Endothelial cell of umbilical vein (primary cell): ENCODE measurements around the gene KAT7. TPM values are rescaled to one million over a fixed set of nuclear protein-coding genes. Genes with fewer than 3 reads are reported as not detected.

Experiments
- BruUV-seq: library from RNA; stranded (reverse); fragments of 400-500 nt; replicated peaks from 2 replicates; lab custom pipeline; 2021; lab: Mats Ljungman, UMichigan
- CTCF ChIA-PET: fragments of 300-600, 350-600 bp; sonication (Branson Sonifier 250); formaldehyde crosslinking; loops from one replicate; lab custom pipeline; 2021; ENCODE audit warnings: antibody characterized with exemption, inconsistent platforms; lab: Charles Lee
- POLR2A ChIA-PET: fragments of 300-600, 350-600 bp; sonication (Branson Sonifier 250); formaldehyde crosslinking; loops from one replicate; lab custom pipeline; 2021; ENCODE audit warnings: antibody characterized with exemption, inconsistent platforms; lab: Charles Lee
- DNase-seq: peaks from one replicate; pipeline ENCODE4 v3.0.0-alpha.2; 2011; ENCODE audit warnings: low read depth, low spot score
- FAIRE-seq: peaks from 2 replicates; lab custom pipeline; 2011; peaks lifted over from hg19 to GRCh38; lab: Jason Lieb, UNC
- H2AFZ ChIP-seq: 2 replicates; pipeline ENCODE4 v1.6.0; 2012; ENCODE audit warnings: low read depth, low read length, control low read depth, inconsistent platforms
- H3K27ac ChIP-seq: 2 replicates; pipeline ENCODE4 v1.5.1; 2011; ENCODE audit warnings: low read depth, mild to moderate bottlenecking, control low read depth, low read length, moderate library complexity; ENCODE audit not compliant: insufficient read depth
- H3K27me3 ChIP-seq, 2 experiments: 2 replicates each; pipeline versions ENCODE4 v1.6.0 to v1.6.1; 2011; ENCODE audit warnings: low read length in 2 of 2, mixed read lengths in 1 of 2; ENCODE audit not compliant: control insufficient read depth in 2 of 2, insufficient read depth in 2 of 2
- H3K36me3 ChIP-seq, 2 experiments: 2 replicates in 1 of 2; 3 replicates in 1 of 2; pipeline ENCODE4 v1.5.1; 2011; ENCODE audit warnings: low read length in 2 of 2, mild to moderate bottlenecking in 1 of 2, moderate library complexity in 1 of 2; ENCODE audit not compliant: control insufficient read depth in 2 of 2, insufficient read depth in 2 of 2; ENCODE audit errors: extremely low read depth in 1 of 2
- H3K4me1 ChIP-seq: 3 replicates; pipeline ENCODE4 v1.5.1; 2011; ENCODE audit warnings: mild to moderate bottlenecking, low read length; ENCODE audit not compliant: control insufficient read depth, insufficient read depth; ENCODE audit errors: extremely low read depth
- H3K4me2 ChIP-seq: 2 replicates; pipeline ENCODE4 v1.6.1; 2011; ENCODE audit warnings: low read length, control low read depth, mixed read lengths; ENCODE audit not compliant: insufficient read depth
- H3K4me3 ChIP-seq, 3 experiments: fragments of 200-600 bp in 1 of 3; sonication (generic), shearing (Covaris generic) in 1 of 3; replicated peaks in 1 of 3; 2 replicates each; pipeline ENCODE4 v1.5.1; 2011 to 2016; ENCODE audit warnings: control low read depth in 3 of 3, low read length in 3 of 3, mild to moderate bottlenecking in 2 of 3, inconsistent platforms in 1 of 3, low read depth in 1 of 3, moderate library complexity in 1 of 3; ENCODE audit not compliant: insufficient read depth in 1 of 3
- H3K79me2 ChIP-seq: 2 replicates; pipeline ENCODE4 v1.6.0; 2012; ENCODE audit warnings: low read length, inconsistent platforms; ENCODE audit not compliant: control insufficient read depth, insufficient read depth
- H3K9ac ChIP-seq: replicated peaks from 2 replicates; pipeline ENCODE3; 2011; ENCODE audit warnings: low read length, control low read depth; ENCODE audit not compliant: insufficient read depth; ENCODE audit errors: extremely low read depth
- H3K9me1 ChIP-seq: replicated peaks from 3 replicates; pipeline ENCODE4 v1.6.0; 2011; ENCODE audit warnings: mild to moderate bottlenecking, low read length; ENCODE audit not compliant: control insufficient read depth, insufficient read depth; ENCODE audit errors: extremely low read depth
- H3K9me3 ChIP-seq: replicated peaks from 2 replicates; pipeline ENCODE4 v1.5.1; 2012; ENCODE audit warnings: low read length, inconsistent platforms; ENCODE audit not compliant: control insufficient read depth, insufficient read depth
- H4K20me1 ChIP-seq: replicated peaks from 2 replicates; pipeline ENCODE3; 2011; ENCODE audit warnings: mild to moderate bottlenecking, low read length; ENCODE audit not compliant: control insufficient read depth, insufficient read depth; ENCODE audit errors: extremely low read depth
- CTCF ChIP-seq, 2 donors: IDR thresholded peaks; 1 replicate in 1 of 2; 2 replicates in 1 of 2; pipeline ENCODE4 v1.5.1; 2011; ENCODE audit warnings: low read length in 2 of 2, mild to moderate bottlenecking in 2 of 2, moderate library complexity in 2 of 2, control low read depth in 1 of 2, inconsistent platforms in 1 of 2, low read depth in 1 of 2; ENCODE audit not compliant: insufficient read depth in 1 of 2; ENCODE audit errors: extremely low read depth in 1 of 2
- EZH2 ChIP-seq: IDR thresholded peaks from 2 replicates; pipeline ENCODE4 v1.6.1; 2012; ENCODE audit warnings: borderline replicate concordance, low read depth, mild to moderate bottlenecking, moderate library complexity, low read length, inconsistent platforms; ENCODE audit not compliant: severe bottlenecking
- FOS ChIP-seq: IDR thresholded peaks from 2 replicates; pipeline ENCODE4 v1.6.1; 2011; ENCODE audit warnings: mild to moderate bottlenecking, low read length, moderate library complexity, borderline replicate concordance; ENCODE audit not compliant: insufficient read depth
- GATA2 ChIP-seq: IDR thresholded peaks from 2 replicates; pipeline ENCODE4 v1.7.0; 2011; ENCODE audit warnings: low read depth, mild to moderate bottlenecking, moderate library complexity, mixed read lengths, low read length; ENCODE audit not compliant: insufficient read length, insufficient read depth
- JUN ChIP-seq: IDR thresholded peaks from 2 replicates; pipeline ENCODE4 v1.6.1; 2011; ENCODE audit warnings: borderline replicate concordance, low read depth; ENCODE audit not compliant: insufficient read length, insufficient read depth
- MAX ChIP-seq: IDR thresholded peaks from 2 replicates; pipeline ENCODE4 v1.6.1; 2011; ENCODE audit not compliant: insufficient read depth, insufficient read length
- MYC ChIP-seq: IDR thresholded peaks from one replicate; pipeline ENCODE4 v1.6.1; 2011; ENCODE audit warnings: mild to moderate bottlenecking, low read depth, low read length
- POLR2A ChIP-seq: IDR thresholded peaks from 2 replicates; pipeline ENCODE4 v1.6.1; 2012; ENCODE audit warnings: low read depth, mild to moderate bottlenecking, control low read depth, low read length
- POLR2AphosphoS5 ChIP-seq: IDR thresholded peaks from 2 replicates; pipeline ENCODE4 v1.6.1; 2012; ENCODE audit warnings: low read depth, mild to moderate bottlenecking, control low read depth, low read length, moderate library complexity; ENCODE audit not compliant: insufficient read depth
- dilution Hi-C: fragments of 300-500 bp; cut with MboI; formaldehyde crosslinking; loops from one replicate; pipeline ENCODE4 v1.15.0; 2019; ENCODE audit warnings: low sequenced_read_pairs; ENCODE audit not compliant: extremely low pct_ligation_motif_present
- intact Hi-C: fragments of 100-400 bp; cut with micrococcal nuclease; formaldehyde crosslinking; loops from one replicate; pipeline ENCODE4 v1.10.0; 2022
- polyA plus RNA-seq, 4 experiments: library from polyadenylated mRNA; depleted of rRNA in 3 of 4; stranded (reverse) in 3 of 4; unstranded in 1 of 4; fragments of >200 nt; gene quantifications; 2 replicates each; pipeline versions ENCODE4 v1.2.1 to v1.2.3, GENCODE V29; 2011 to 2012; ENCODE audit warnings: missing spikeins in 1 of 4
- total RNA-seq: library from RNA; stranded (reverse); gene quantifications from 2 replicates; pipeline ENCODE4 v1.2.3, GENCODE V29; 2021

The KAT7 gene
- total and polyA plus RNA-seq, 2 donors (not counting 3 experiments of a cell fraction or from before 2014, with no cell fraction given) = 44.5 to 66.2 TPM

GRCh38 chr17:49854126-49854525, 65.6 kb downstream of the KAT7 start:
- TF ChIP-seq EZH2 (no peak), JUN (no peak), CTCF (IDR thresholded peaks at IDR 0.05; ENCODE audit: extremely low read depth in 1 of 2, insufficient read depth in 1 of 2, low read depth in 1 of 2, low read length in 2 of 2) (no peak), POLR2A (no peak), MYC (no peak), FOS (no peak), MAX (no peak), GATA2 (no peak), POLR2AphosphoS5 (no peak)
- DNase-seq = no peak
- FAIRE-seq = no peak
- ChIA-PET CTCF (interaction anchor here (1.5 to 4.2 kb wide), 3 partner anchors 143 to 287 kb away, joined by 10 to 53 read pairs (median 10); partner anchors contain the start of gene SLC35B1), POLR2A (interaction anchor here (0.6 kb wide), 1 partner anchor 90 kb away, joined by 3 read pairs; the partner anchor contains the start of gene FAM117A)
- Histone ChIP-seq H3K36me3 (no peaks in the 10 kb centered on the region), H3K9ac (no peak overlapping the region), H3K27ac (no peak overlapping the region), H4K20me1 (no peaks in the 10 kb centered on the region), H3K4me2 (no peak overlapping the region), H3K79me2 (no peaks in the 10 kb centered on the region), H3K9me1 (no peaks in the 10 kb centered on the region), H3K9me3 (no peaks in the 10 kb centered on the region), H3K4me3 (no peak overlapping the region), H2AFZ (no peak overlapping the region), H3K27me3 (no peaks in the 10 kb centered on the region), H3K4me1 (peaks cover 6% of the 10 kb centered on the region)
- dilution Hi-C loops = no loop called here
- no TSS peak for BruUV-seq
- intact Hi-C loops = no loop called here
